Left ventricle myocardium inferior (tissue), 1 donor: Measurements from ENCODE around the gene TAOK3. TPM values are rescaled to one million over a fixed set of nuclear protein-coding genes. Genes with fewer than 3 reads are reported as not detected.

ENCODE experiments used
- DNase-seq: peaks from one replicate; pipeline ENCODE4 v3.0.0-alpha.2; 2020
- H3K27ac ChIP-seq: fragments of 200-600 bp; replicated peaks from 2 replicates; pipeline ENCODE4 v1.8.0; 2021
- H3K27me3 ChIP-seq: fragments of 200-600 bp; 2 replicates; pipeline ENCODE4 v1.8.0; 2021; ENCODE audit warnings: low read depth
- H3K36me3 ChIP-seq: fragments of 200-600 bp; 2 replicates; pipeline ENCODE4 v1.8.0; 2021
- H3K4me1 ChIP-seq: fragments of 200-600 bp; 2 replicates; pipeline ENCODE4 v1.8.0; 2021
- H3K4me3 ChIP-seq: fragments of 200-600 bp; 2 replicates; pipeline ENCODE4 v1.8.0; 2021; ENCODE audit warnings: mild to moderate bottlenecking, moderate library complexity
- H3K9me3 ChIP-seq: fragments of 200-600 bp; replicated peaks from 2 replicates; pipeline ENCODE4 v1.8.0; 2021
- intact Hi-C: fragments of 100-400 bp; cut with micrococcal nuclease; formaldehyde crosslinking; loops from one replicate; pipeline ENCODE4 v1.11.0; 2022
- total RNA-seq: library from RNA; stranded (reverse); fragmentation: NEBNext Ultra II Directional; extraction: Animal tissue kit (Norgen Biotek cat#: 25700); gene quantifications from one replicate; pipeline ENCODE4 v1.2.1, GENCODE V29; 2021
- TF ChIP-seq, protein P1 (sequence below): fragments of 200-600 bp; IDR thresholded peaks from 2 replicates; pipeline ENCODE4 v1.8.0; 2021; ENCODE audit warnings: antibody characterized with exemption, mild to moderate bottlenecking, borderline replicate concordance
- donor health status: DM: no; HTN: yes; CAD: no; lungs with severe emphysema.

TAOK3 gene
- total RNA-seq, 1 donor from 2014 or later: 21.4 TPM

DNA sequence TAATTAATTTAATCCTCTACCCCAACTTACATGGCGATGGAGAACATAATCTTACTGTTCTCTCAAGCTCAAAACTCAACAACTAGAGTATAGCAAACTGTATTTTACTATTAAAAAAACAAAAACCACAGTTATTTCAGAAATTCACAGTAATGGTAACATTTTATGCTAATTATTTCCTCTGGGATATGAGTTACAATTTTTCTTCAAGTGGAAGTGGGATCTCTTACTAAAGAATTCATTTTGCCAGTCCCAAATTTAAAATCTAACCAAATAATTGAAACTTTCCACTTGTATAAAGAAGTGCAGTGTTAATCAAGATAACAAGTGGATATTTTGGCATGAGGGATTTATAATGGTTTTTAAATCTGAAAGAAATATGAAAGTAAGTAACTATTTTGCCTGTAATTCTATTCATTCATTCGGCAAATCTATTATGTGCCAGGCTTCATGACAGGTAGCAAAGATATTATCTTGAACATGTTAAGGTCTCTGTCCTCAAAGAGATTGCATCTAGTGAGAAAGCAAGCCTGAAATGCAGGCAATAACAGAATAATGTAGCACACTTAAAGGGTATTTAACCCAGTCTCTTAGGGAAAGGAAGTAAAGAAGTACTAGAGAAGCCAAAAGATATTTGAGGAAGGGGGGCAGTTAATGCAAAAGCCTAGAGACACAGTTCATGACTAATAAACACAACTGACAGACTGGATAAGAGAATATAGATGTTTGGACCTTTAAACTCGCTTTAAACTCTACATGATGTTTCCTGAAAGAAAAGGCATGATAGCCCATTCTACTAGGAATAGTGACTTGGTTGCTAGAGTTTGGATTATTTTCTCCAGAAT, 44.0 kb downstream of the TAOK3 start:
- no peak overlapping the region for H3K27ac ChIP-seq
- intact Hi-C loops: no loop called here
- DNase-seq: no peak
- peaks cover 5% of the 10 kb centered on the region for H3K36me3 ChIP-seq
- TF ChIP-seq, protein P1, sequence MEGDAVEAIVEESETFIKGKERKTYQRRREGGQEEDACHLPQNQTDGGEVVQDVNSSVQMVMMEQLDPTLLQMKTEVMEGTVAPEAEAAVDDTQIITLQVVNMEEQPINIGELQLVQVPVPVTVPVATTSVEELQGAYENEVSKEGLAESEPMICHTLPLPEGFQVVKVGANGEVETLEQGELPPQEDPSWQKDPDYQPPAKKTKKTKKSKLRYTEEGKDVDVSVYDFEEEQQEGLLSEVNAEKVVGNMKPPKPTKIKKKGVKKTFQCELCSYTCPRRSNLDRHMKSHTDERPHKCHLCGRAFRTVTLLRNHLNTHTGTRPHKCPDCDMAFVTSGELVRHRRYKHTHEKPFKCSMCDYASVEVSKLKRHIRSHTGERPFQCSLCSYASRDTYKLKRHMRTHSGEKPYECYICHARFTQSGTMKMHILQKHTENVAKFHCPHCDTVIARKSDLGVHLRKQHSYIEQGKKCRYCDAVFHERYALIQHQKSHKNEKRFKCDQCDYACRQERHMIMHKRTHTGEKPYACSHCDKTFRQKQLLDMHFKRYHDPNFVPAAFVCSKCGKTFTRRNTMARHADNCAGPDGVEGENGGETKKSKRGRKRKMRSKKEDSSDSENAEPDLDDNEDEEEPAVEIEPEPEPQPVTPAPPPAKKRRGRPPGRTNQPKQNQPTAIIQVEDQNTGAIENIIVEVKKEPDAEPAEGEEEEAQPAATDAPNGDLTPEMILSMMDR: no peak
- H3K4me3 ChIP-seq: no peak overlapping the region
- no peaks in the 10 kb centered on the region for H3K27me3 ChIP-seq
- no peaks in the 10 kb centered on the region for H3K9me3 ChIP-seq
- peaks cover 40% of the 10 kb centered on the region for H3K4me1 ChIP-seq

DNA sequence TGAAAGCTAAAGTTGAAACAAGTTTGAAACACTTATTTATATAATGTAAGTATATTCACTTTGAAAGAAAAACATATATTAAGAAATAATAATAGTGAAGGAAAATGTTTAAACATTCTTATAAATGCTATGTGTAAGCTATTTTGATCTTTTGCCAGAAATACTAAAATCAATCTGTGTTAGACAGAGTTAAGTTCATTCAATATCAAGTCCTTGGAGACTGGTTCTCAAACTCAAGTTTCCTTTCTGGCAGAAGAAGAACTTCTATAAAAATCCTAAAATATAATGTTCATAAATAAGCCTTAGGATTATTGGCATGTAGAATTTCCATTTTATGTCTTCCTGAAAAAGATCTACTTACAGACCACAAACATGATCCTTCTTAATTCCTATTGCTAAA, 45.3 kb downstream of the TAOK3 start:
- Histone ChIP-seq H3K9me3 (no peaks in the 10 kb centered on the region), H3K4me1 (peaks cover 40% of the 10 kb centered on the region), H3K27me3 (no peaks in the 10 kb centered on the region), H3K4me3 (no peak overlapping the region), H3K27ac (no peak overlapping the region), H3K36me3 (peaks cover 5% of the 10 kb centered on the region)
- TF ChIP-seq, protein P1: no peak
- DNase-seq: no peak
- intact Hi-C loops: no loop called here

DNA sequence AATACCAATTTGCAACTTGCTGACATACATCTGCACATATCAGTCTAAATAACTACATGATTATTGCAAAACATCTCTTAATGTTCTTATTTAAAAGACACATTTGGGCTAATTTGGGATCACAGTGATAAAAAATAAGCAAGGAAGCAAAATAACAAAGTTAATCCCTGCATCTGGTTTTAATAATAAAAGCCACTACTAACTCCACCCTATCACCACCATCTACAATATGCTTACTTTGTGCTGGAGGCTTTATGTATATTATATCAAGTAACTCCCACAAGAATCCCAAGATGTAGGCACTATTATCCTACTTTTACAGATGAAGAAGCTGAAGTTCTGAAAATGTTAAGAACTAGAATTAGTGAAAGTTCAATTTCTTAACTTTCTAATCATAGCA, 45.7 kb downstream of the TAOK3 start:
- peaks cover 40% of the 10 kb centered on the region for H3K4me1 ChIP-seq
- TF ChIP-seq, protein P1: no peak
- H3K27ac ChIP-seq: no peak overlapping the region
- DNase-seq: no peak
- H3K4me3 ChIP-seq: no peak overlapping the region
- no peaks in the 10 kb centered on the region for H3K27me3 ChIP-seq
- peaks cover 5% of the 10 kb centered on the region for H3K36me3 ChIP-seq
- H3K9me3 ChIP-seq: no peaks in the 10 kb centered on the region
- intact Hi-C loops: no loop called here

DNA sequence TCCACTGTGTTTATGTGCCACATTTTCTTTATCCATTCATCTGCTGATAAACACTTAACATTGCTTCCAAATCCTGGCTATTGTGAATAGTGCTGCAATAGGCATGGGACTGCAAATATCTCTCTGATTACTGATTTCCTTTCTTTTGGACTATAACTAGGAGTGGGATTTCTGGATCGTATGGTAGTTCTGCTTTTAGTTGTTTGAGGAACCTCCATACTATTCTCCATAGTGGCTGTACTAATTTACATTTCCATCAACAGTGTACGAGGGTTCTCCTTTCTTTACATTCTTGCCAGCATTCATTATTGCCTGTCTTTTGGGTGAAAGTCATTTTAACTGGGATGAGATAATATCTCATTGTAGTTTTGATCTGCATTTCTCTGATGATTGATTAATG, 47.6 kb downstream of the TAOK3 start:
- DNase-seq: no peak
- intact Hi-C loops: no loop called here
- TF ChIP-seq, protein P1: no peak
- no peaks in the 10 kb centered on the region for H3K27me3 ChIP-seq
- H3K36me3 ChIP-seq: peaks cover 5% of the 10 kb centered on the region
- no peaks in the 10 kb centered on the region for H3K9me3 ChIP-seq
- no peak overlapping the region for H3K27ac ChIP-seq
- H3K4me1 ChIP-seq: peaks cover 28% of the 10 kb centered on the region
- H3K4me3 ChIP-seq: no peak overlapping the region

DNA sequence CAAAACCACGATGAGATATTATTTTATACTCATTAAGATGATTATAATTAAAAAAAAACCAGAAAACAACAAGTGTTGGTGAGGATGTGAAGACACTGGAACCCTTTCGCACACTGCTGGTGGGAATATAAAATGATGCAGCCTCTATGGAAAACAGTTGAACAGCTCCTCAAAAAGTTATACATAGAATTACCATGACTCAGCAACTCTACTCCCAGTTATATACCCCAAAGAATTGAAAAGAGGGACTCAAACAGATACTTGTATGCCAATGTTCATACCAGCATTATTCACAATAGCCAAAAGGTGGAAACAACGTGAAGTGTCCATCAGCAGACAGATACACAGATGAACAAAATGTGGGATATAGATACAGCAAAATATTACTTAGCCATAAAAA, 53.1 kb downstream of the TAOK3 start:
- H3K4me3 ChIP-seq: no peak overlapping the region
- TF ChIP-seq, protein P1: no peak
- intact Hi-C loops: no loop called here

More for the DNA sequence above, 53.1 kb downstream of the TAOK3 start:
- no peaks in the 10 kb centered on the region for H3K27me3 ChIP-seq
- DNase-seq: no peak
- no peak overlapping the region for H3K27ac ChIP-seq
- H3K9me3 ChIP-seq: no peaks in the 10 kb centered on the region
- peaks cover 7% of the 10 kb centered on the region for H3K4me1 ChIP-seq
- no peaks in the 10 kb centered on the region for H3K36me3 ChIP-seq
